ENCODE measurements around the gene ANGPTL2. TPM values are rescaled to one million over a fixed set of nuclear protein-coding genes. Genes with fewer than 3 reads are reported as not detected.
A peak's percentile ranks its signal among the peaks of the same experiment; 100 is the strongest.

The ANGPTL2 gene
- total RNA-seq, 4 donors from 2014 or later, result 17.3 to 21.3 (median 19.8) TPM

DNA sequence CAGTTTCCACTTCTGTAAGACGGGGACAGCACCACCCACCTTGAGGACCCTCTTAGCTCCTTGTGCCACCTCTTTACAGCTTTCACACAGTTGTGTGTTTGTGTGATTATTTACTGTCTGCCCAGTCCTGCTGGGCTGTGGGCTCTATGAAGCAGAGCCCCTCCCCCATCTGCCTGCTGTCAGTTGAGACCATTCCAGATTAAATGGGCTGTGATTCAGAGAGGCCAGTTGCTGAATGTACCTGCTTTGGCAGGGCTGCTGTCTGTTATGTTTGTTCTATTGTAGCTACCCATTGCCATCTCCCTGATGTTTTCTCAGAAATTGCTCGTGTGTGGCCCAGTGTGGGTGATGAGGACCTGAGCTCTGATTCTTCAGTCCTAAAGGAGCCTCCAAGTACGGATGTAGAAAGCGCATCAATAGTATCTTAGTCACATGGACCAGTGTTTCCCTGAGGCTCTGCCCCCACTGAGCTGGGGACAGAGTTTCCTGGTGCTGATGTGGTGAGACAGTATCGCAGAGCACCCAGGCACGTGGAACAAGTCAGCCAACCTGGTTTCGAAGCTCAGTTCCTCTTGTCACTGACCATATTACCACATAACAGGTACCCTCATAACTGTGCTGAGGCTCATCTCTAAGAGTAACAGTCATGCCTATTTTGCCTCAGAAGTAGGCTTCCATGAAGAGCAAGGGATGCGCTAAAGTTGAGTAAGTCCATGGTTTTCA lies 3.7 kb downstream of the ANGPTL2 start:
- no peak for DNase-seq (ENCODE audit: low spot score in 2 of 2)
- no peaks in the 10 kb centered on the region for H3K9me3 ChIP-seq
- H3K27ac ChIP-seq, result no peak overlapping the region
- no peak overlapping the region for H3K4me3 ChIP-seq
- no peaks in the 10 kb centered on the region for H3K36me3 ChIP-seq
- H3K4me1 ChIP-seq, result peaks cover 70% of the 10 kb centered on the region
- WGBS, result 79% methylated on average over 8 of the region's 8 CpGs
- no peaks in the 10 kb centered on the region for H3K27me3 ChIP-seq
- TF ChIP-seq POLR2AphosphoS5 (IDR thresholded peaks at IDR 0.05) (no peak), POLR2A (IDR thresholded peaks at IDR 0.05) (no peak), EP300 (IDR thresholded peaks at IDR 0.05) (no peak), CTCF (IDR thresholded peaks at IDR 0.05) (no peak)

DNA sequence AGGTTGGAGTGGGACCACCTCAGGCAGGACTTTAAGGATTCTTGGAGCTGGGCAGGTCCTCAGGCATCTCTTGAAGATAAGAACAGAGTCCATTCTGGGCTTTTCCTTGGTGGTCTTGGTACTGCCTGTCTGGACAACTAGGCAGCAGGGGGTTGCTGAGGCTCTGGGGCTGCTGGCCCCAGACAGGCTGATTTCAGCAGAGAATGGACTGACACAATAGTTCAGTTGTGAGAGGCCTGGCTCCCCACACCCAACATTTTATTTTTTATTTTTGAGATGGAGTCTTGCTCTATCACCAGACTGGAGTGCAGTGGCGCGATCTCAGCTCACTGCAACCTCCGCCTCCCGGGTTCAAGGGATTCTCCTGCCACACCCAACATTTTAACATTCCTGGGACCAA lies 4.6 kb downstream of the ANGPTL2 start:
- H3K27me3 ChIP-seq, result no peaks in the 10 kb centered on the region
- no peak overlapping the region for H3K4me3 ChIP-seq
- no peak overlapping the region for H3K27ac ChIP-seq
- DNase-seq (ENCODE audit: low spot score in 2 of 2), result no peak
- 95% methylated on average over 4 of the region's 4 CpGs for WGBS
- H3K36me3 ChIP-seq, result no peaks in the 10 kb centered on the region
- peaks cover 66% of the 10 kb centered on the region for H3K4me1 ChIP-seq
- TF ChIP-seq CTCF (IDR thresholded peaks at IDR 0.05) (no peak), POLR2AphosphoS5 (IDR thresholded peaks at IDR 0.05) (no peak)
- H3K9me3 ChIP-seq, result no peaks in the 10 kb centered on the region

DNA sequence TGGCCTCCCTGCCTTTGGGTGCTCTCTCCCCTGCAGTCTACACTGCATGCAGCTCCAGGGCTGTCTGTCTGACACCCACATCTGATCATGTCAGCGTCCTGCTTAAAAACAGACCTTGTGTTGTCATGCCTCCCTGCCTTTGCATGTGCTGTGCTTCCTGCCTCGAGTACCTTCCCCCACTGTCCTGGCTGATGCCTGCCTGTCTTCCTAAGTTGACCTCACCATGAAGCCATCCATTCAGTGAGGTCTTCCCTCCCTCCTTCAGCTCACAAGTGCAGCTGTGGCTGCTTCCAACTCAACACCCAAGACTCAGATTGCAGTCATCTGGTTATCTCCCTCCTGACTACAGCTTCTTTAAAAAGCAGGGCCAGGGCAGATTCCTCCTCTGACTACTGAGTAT lies 5.5 kb downstream of the ANGPTL2 start:
- Histone ChIP-seq H3K27me3 (no peaks in the 10 kb centered on the region), H3K36me3 (no peaks in the 10 kb centered on the region), H3K9me3 (no peaks in the 10 kb centered on the region), H3K4me1 (peaks cover 66% of the 10 kb centered on the region), H3K4me3 (no peak overlapping the region), H3K27ac (no peak overlapping the region)
- TF ChIP-seq POLR2A (IDR thresholded peaks at IDR 0.05), result no peak
- TF ChIP-seq POLR2AphosphoS5 (IDR thresholded peaks at IDR 0.05), result no peak
- TF ChIP-seq CTCF (IDR thresholded peaks at IDR 0.05), result no peak
- no peak for TF ChIP-seq EP300 (IDR thresholded peaks at IDR 0.05)
- 52% methylated on average over 2 of the region's 2 CpGs for WGBS
- no peak for DNase-seq (ENCODE audit: low spot score in 2 of 2)

- no peaks in the 10 kb centered on the region for H3K9me3 ChIP-seq
- TF ChIP-seq CTCF (IDR thresholded peaks at IDR 0.05), result no peak
- no peak for TF ChIP-seq EP300 (IDR thresholded peaks at IDR 0.05)
- TF ChIP-seq POLR2AphosphoS5 (IDR thresholded peaks at IDR 0.05), result no peak
- TF ChIP-seq POLR2A (IDR thresholded peaks at IDR 0.05), result no peak
- no peak overlapping the region for H3K4me3 ChIP-seq
- H3K27me3 ChIP-seq, result no peaks in the 10 kb centered on the region
- no peak for DNase-seq (ENCODE audit: low spot score in 2 of 2)
- peak overlapping the region; percentile 12 for H3K27ac ChIP-seq
- WGBS, result 78% methylated on average over 6 of the region's 6 CpGs
- H3K36me3 ChIP-seq, result no peaks in the 10 kb centered on the region
- H3K4me1 ChIP-seq, result peaks cover 66% of the 10 kb centered on the region
Measured at GRCh38 chr9:127116088-127116726, 6.2 kb downstream of the ANGPTL2 start.

- Histone ChIP-seq H3K27me3 (no peaks in the 10 kb centered on the region), H3K4me1 (peaks cover 58% of the 10 kb centered on the region), H3K9me3 (no peaks in the 10 kb centered on the region), H3K36me3 (no peaks in the 10 kb centered on the region), H3K4me3 (no peak overlapping the region), H3K27ac (no peak overlapping the region)
- TF ChIP-seq POLR2AphosphoS5 (IDR thresholded peaks at IDR 0.05) (no peak), EP300 (IDR thresholded peaks at IDR 0.05) (no peak), POLR2A (IDR thresholded peaks at IDR 0.05) (no peak), CTCF (IDR thresholded peaks at IDR 0.05) (no peak)
- WGBS, result 91% methylated on average over 5 of the region's 5 CpGs
- no peak for DNase-seq (ENCODE audit: low spot score in 2 of 2)
Measured at GRCh38 chr9:127114606-127115005, 7.8 kb downstream of the ANGPTL2 start.
